Neutrophil (primary cell): Measurements from ENCODE around the gene MAST3.

ENCODE experiments used
- H3K27ac ChIP-seq: fragments of 200-600 bp; sonication (generic); 2 replicates; pipeline ENCODE4 v1.5.1; 2016; ENCODE audit warnings: mild to moderate bottlenecking, moderate library complexity
- H3K27me3 ChIP-seq: fragments of 200-600 bp; sonication (generic); 2 replicates; pipeline ENCODE4 v1.6.0; 2016; ENCODE audit warnings: mild to moderate bottlenecking
- H3K36me3 ChIP-seq: fragments of 200-600 bp; sonication (generic); 2 replicates; pipeline ENCODE4 v1.5.1; 2017
- H3K4me1 ChIP-seq, 2 experiments: fragments of 200-600 bp in 1 of 2; sonication (generic) in 1 of 2; 1 replicate in 1 of 2; 2 replicates in 1 of 2; pipeline versions ENCODE4 v1.5.1 to v1.6.1; 2013 to 2016; ENCODE audit warnings: low read depth in 1 of 2, low read length in 1 of 2, mild to moderate bottlenecking in 1 of 2, moderate library complexity in 1 of 2; ENCODE audit not compliant: control insufficient read depth in 1 of 2, insufficient read depth in 1 of 2
- H3K4me3 ChIP-seq, 2 experiments: fragments of 200-600 bp in 1 of 2; sonication (generic) in 1 of 2; 1 replicate in 1 of 2; 2 replicates in 1 of 2; pipeline ENCODE4 v1.5.1; 2013 to 2016; ENCODE audit warnings: low read depth in 1 of 2, low read length in 1 of 2, mild to moderate bottlenecking in 1 of 2, moderate library complexity in 1 of 2
- H3K9me3 ChIP-seq: fragments of 200-600 bp; sonication (generic); 2 replicates; pipeline ENCODE4 v1.5.1; 2016
- TF ChIP-seq, protein P1 (sequence below): fragments of 200-600 bp; sonication (generic); IDR thresholded peaks from 2 replicates; pipeline ENCODE4 v1.5.1; 2016; ENCODE audit warnings: antibody characterized with exemption

Gene MAST3

DNA sequence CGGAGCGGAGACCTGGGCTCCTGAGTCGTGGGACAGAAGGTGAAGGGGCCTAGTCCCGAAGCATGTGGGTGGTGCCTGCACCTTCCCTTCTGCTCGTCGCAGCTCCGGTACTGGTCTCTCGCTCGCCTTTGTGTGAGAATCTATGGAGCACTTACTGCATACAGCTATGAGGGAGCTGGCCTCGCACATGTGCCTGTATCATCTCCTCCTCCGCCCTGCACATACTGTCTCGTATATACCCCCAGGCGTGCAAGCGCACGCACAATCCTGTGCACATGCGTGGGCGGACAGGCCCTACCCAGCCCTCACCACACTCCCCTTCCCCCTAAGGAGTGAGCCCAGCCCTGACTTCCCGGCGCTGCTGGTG lies 64.0 kb downstream of the MAST3 start:
- Histone ChIP-seq H3K36me3 (no peaks in the 10 kb centered on the region), H3K4me3 (no peak overlapping the region), H3K27me3 (no peaks in the 10 kb centered on the region), H3K4me1 (peaks cover 10 to 11% of the 10 kb centered on the region in 2 experiments), H3K27ac (peak overlapping the region; percentile 43), H3K9me3 (no peaks in the 10 kb centered on the region)
- TF ChIP-seq, protein P1, sequence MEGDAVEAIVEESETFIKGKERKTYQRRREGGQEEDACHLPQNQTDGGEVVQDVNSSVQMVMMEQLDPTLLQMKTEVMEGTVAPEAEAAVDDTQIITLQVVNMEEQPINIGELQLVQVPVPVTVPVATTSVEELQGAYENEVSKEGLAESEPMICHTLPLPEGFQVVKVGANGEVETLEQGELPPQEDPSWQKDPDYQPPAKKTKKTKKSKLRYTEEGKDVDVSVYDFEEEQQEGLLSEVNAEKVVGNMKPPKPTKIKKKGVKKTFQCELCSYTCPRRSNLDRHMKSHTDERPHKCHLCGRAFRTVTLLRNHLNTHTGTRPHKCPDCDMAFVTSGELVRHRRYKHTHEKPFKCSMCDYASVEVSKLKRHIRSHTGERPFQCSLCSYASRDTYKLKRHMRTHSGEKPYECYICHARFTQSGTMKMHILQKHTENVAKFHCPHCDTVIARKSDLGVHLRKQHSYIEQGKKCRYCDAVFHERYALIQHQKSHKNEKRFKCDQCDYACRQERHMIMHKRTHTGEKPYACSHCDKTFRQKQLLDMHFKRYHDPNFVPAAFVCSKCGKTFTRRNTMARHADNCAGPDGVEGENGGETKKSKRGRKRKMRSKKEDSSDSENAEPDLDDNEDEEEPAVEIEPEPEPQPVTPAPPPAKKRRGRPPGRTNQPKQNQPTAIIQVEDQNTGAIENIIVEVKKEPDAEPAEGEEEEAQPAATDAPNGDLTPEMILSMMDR = no peak

DNA sequence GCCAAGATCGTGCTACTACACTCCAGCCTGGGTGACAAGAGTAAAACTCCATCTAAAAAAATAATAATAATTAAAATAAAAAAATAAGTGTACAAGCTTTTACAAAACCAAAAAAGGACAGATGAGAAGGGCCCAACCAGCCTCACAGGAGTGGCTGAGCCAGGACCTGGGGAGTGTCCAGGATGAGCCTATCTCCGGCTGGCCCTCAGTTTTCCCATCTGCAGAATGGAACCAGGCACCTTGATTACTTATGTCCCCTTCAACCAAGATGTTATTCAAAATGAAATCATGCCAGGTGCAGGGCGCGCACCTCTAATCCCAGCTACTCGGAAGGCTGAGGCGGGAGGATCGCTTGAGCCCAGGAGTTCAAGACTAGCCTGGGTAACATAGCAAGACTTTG lies 66.5 kb downstream of the MAST3 start:
- no peak overlapping the region for H3K27ac ChIP-seq
- no peak overlapping the region for H3K4me3 ChIP-seq
- no peaks in the 10 kb centered on the region for H3K9me3 ChIP-seq
- H3K4me1 ChIP-seq = peaks cover 16 to 23% of the 10 kb centered on the region in 2 experiments
- H3K27me3 ChIP-seq = no peaks in the 10 kb centered on the region
- TF ChIP-seq, protein P1 = no peak
- H3K36me3 ChIP-seq = no peaks in the 10 kb centered on the region

DNA sequence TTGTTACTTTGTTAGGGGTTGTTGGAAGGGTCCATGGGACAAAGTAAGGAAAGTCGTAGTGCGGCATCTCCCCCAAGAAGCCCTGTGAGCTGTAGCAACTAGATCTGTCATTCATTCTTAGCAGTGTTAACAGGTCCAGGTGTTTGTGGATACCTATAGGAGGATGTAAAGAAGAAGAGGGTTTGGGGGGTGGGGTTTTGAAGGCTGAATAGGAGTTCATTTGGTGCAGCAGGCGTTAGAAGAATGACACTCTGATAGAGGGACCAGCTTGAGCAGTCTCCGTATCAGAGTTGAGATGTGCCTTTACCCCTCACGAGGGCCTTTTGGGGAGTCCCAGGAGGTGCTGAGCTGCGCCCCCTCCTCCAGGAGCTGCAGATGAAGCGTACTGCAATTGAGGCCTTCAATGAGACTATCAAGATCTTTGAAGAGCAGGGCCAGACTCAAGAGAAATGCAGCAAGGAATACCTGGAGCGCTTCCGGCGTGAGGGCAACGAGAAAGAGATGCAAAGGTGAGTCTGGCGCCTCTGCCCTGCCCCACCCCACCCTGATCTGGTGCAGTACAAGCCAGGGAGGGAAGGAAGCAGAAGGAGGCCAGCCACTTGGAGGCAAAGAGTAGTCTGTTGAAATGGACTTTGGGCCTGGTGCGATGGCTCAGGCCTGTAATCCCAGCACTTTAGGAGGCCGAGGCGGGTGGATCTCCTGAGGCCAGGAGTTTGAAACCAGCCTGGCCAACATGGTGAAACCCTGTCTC lies 68.4 kb downstream of the MAST3 start:
- Histone ChIP-seq H3K36me3 (no peaks in the 10 kb centered on the region), H3K4me1 (peaks cover 30 to 37% of the 10 kb centered on the region in 2 experiments), H3K27me3 (no peaks in the 10 kb centered on the region), H3K9me3 (no peaks in the 10 kb centered on the region), H3K27ac (no peak overlapping the region), H3K4me3 (no peak overlapping the region)
- TF ChIP-seq, protein P1 = no peak

DNA sequence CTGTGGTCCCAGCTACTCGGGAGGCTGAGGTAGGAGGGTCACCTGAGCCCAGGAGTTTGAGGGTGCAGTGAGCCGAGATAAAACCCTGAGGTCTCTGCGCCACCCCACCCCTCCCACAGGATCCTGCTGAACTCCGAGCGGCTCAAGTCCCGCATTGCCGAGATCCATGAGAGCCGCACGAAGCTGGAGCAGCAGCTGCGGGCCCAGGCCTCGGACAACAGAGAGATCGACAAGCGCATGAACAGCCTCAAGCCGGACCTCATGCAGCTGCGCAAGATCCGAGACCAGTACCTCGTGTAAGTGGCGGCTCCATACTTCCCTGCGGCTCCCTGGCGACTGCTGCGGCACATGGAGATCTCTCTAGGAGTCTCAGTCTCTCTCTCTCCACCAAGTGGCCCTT lies 69.4 kb downstream of the MAST3 start:
- Histone ChIP-seq H3K27me3 (no peaks in the 10 kb centered on the region), H3K4me1 (peaks cover 28 to 42% of the 10 kb centered on the region in 2 experiments), H3K36me3 (no peaks in the 10 kb centered on the region), H3K4me3 (no peak overlapping the region), H3K9me3 (no peaks in the 10 kb centered on the region), H3K27ac (no peak overlapping the region)
- TF ChIP-seq, protein P1 = no peak

DNA sequence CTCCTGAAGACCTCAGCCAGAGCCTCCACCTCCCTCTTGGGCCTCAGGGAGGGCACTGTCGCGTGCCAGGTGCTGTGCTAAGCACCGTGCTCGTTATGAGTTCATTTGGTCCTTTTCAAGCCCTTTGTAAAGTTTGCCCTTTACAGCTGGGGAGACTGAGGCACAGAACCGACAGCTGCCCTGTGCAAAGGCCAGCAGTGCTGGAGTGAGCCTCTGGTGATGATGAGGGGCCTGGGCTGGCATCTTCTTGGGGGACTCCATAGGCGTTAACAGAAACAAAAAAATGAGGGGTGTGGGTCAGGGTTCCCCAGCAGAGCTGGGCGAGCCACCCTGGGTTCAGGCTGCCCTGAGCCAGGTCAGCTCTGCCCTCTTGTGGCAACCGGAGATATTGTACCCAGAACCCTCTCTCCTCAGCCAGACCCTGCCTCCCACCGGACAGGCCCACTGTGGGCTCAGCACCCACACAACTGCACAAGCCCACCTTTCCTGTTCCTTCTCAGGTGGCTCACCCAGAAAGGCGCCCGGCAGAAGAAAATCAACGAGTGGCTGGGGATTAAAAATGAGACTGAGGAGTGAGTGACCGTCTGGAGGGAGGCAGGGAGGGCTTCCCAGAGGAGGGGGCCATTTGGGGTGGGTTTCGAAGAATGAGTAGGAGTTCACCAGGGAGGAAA lies 70.5 kb downstream of the MAST3 start:
- H3K9me3 ChIP-seq = no peaks in the 10 kb centered on the region
- H3K27ac ChIP-seq = peak overlapping the region; percentile 98
- TF ChIP-seq, protein P1 = peak; percentile 85
- no peaks in the 10 kb centered on the region for H3K36me3 ChIP-seq
- H3K27me3 ChIP-seq = no peaks in the 10 kb centered on the region
- peaks cover 39 to 53% of the 10 kb centered on the region in 2 experiments for H3K4me1 ChIP-seq
- no peak overlapping the region for H3K4me3 ChIP-seq
